ENCODE results near the gene RAB20. TPM values are rescaled to one million over a fixed set of nuclear protein-coding genes. Genes with fewer than 3 reads are reported as not detected.
A peak's percentile ranks its signal among the peaks of the same experiment; 100 is the strongest.

The RAB20 gene
- total and polyA plus RNA-seq, 4 donors, result 35.8 to 118 (median 45.4) TPM

- Histone ChIP-seq H3K36me3 (ENCODE audit: control insufficient read depth in 4 of 4, insufficient read depth in 4 of 4, low read length in 4 of 4) (peaks cover 17 to 30% (median 25%) of the 10 kb centered on the region in 4 donors), H3K27ac (ENCODE audit: low read depth in 1 of 2, low read length in 1 of 2) (peak overlapping the region in 1 of 2 donors; percentile 1), H3K4me1 (ENCODE audit: control insufficient read depth in 5 of 5, insufficient read depth in 5 of 5, low read length in 5 of 5) (peaks cover 0 to 11% (median 0%) of the 10 kb centered on the region in 5 donors), H3K9me3 (ENCODE audit: control insufficient read depth in 4 of 4, insufficient read depth in 3 of 4, low read length in 3 of 4) (no peaks in the 10 kb centered on the region), H3K4me3 (no peak overlapping the region), H3K9ac (ENCODE audit: insufficient read depth in 1 of 2, low read length in 2 of 2) (no peak overlapping the region), H3K27me3 (ENCODE audit: control insufficient read depth in 3 of 3, insufficient read depth in 3 of 3, low read length in 2 of 3) (no peaks in the 10 kb centered on the region)
- 81 to 88% methylated on average over 4 of the region's 4 CpGs for WGBS, 2 donors
- no peak for DNase-seq
- no peak for ATAC-seq (ENCODE audit: insufficient read depth, low FRiP score)
- no peak for TF ChIP-seq CTCF (IDR thresholded peaks at IDR 0.05; ENCODE audit: control extremely low read depth, extremely low read depth)
Measured at GRCh38 chr13:110477706-110478245, 83.7 kb downstream of the RAB20 start.

GRCh38 chr13:110476220-110476617 is 85.3 kb downstream of the RAB20 start:
- Histone ChIP-seq H3K9ac (ENCODE audit: insufficient read depth in 1 of 2, low read length in 2 of 2) (no peak overlapping the region), H3K4me1 (ENCODE audit: control insufficient read depth in 5 of 5, insufficient read depth in 5 of 5, low read length in 5 of 5) (peaks cover 0 to 11% (median 0%) of the 10 kb centered on the region in 5 donors), H3K27me3 (ENCODE audit: control insufficient read depth in 3 of 3, insufficient read depth in 3 of 3, low read length in 2 of 3) (no peaks in the 10 kb centered on the region), H3K4me3 (no peak overlapping the region), H3K36me3 (ENCODE audit: control insufficient read depth in 4 of 4, insufficient read depth in 4 of 4, low read length in 4 of 4) (peaks cover 10 to 31% (median 25%) of the 10 kb centered on the region in 4 donors), H3K27ac (ENCODE audit: low read depth in 1 of 2, low read length in 1 of 2) (no peak overlapping the region), H3K9me3 (ENCODE audit: control insufficient read depth in 4 of 4, insufficient read depth in 3 of 4, low read length in 3 of 4) (no peaks in the 10 kb centered on the region)
- ATAC-seq (ENCODE audit: insufficient read depth, low FRiP score) (no peak), DNase-seq (no peak)
- no peak for TF ChIP-seq CTCF (IDR thresholded peaks at IDR 0.05; ENCODE audit: control extremely low read depth, extremely low read depth)
- WGBS, 2 donors, result 89 to 97% methylated on average over 12 of the region's 12 CpGs

GRCh38 chr13:110475550-110476219 is 85.8 kb downstream of the RAB20 start:
- ATAC-seq (ENCODE audit: insufficient read depth, low FRiP score) (no peak), DNase-seq (no peak)
- Histone ChIP-seq H3K36me3 (ENCODE audit: control insufficient read depth in 4 of 4, insufficient read depth in 4 of 4, low read length in 4 of 4) (peaks cover 10 to 33% (median 25%) of the 10 kb centered on the region in 4 donors), H3K27me3 (ENCODE audit: control insufficient read depth in 3 of 3, insufficient read depth in 3 of 3, low read length in 2 of 3) (no peaks in the 10 kb centered on the region), H3K9me3 (ENCODE audit: control insufficient read depth in 4 of 4, insufficient read depth in 3 of 4, low read length in 3 of 4) (no peaks in the 10 kb centered on the region), H3K4me1 (ENCODE audit: control insufficient read depth in 5 of 5, insufficient read depth in 5 of 5, low read length in 5 of 5) (peaks cover 0 to 11% (median 0%) of the 10 kb centered on the region in 5 donors), H3K9ac (ENCODE audit: insufficient read depth in 1 of 2, low read length in 2 of 2) (no peak overlapping the region), H3K27ac (ENCODE audit: low read depth in 1 of 2, low read length in 1 of 2) (no peak overlapping the region), H3K4me3 (no peak overlapping the region)
- TF ChIP-seq CTCF (IDR thresholded peaks at IDR 0.05; ENCODE audit: control extremely low read depth, extremely low read depth), result no peak
- 71 to 81% methylated on average over 18 of the region's 18 CpGs for WGBS, 2 donors

Measured in lung (tissue), 12 donors.